Chondrocyte (in vitro differentiated cells): ENCODE results near the gene CLEC5A. TPM values are rescaled to one million over a fixed set of nuclear protein-coding genes. Genes with fewer than 3 reads are reported as not detected.

Experiments used
- DNase-seq: peaks from one replicate; pipeline ENCODE4 v3.0.0; 2021; ENCODE audit warnings: mixed read lengths, low spot score
- H3K27ac Mint-ChIP-seq: one replicate; pipeline ENCODE4 v1.8.0; 2021; ENCODE audit warnings: mild to moderate bottlenecking, moderate library complexity, mixed read lengths; ENCODE audit not compliant: unreplicated experiment
- H3K27me3 Mint-ChIP-seq: 2 replicates; pipeline ENCODE4 v1.8.0; 2021; ENCODE audit warnings: low read depth, mixed read lengths
- H3K36me3 Mint-ChIP-seq: 2 replicates; pipeline ENCODE4 v1.8.0; 2021; ENCODE audit warnings: low read depth, mixed read lengths
- H3K4me1 Mint-ChIP-seq: 2 replicates; pipeline ENCODE4 v1.8.0; 2021; ENCODE audit warnings: low read depth, mild to moderate bottlenecking, mixed read lengths
- H3K4me3 Mint-ChIP-seq: one replicate; pipeline ENCODE4 v1.8.0; 2021; ENCODE audit warnings: mild to moderate bottlenecking, moderate library complexity, mixed read lengths; ENCODE audit not compliant: unreplicated experiment
- H3K9me3 Mint-ChIP-seq: 2 replicates; pipeline ENCODE4 v1.8.0; 2021; ENCODE audit warnings: low read depth, mixed read lengths
- long read RNA-seq: library from polyadenylated mRNA; stranded (forward); transcript quantifications from one replicate; pipeline ENCODE4 v2.0.0, GENCODE V29; 2021
- total RNA-seq: library from RNA; stranded (reverse); gene quantifications from 3 replicates; pipeline ENCODE4 v1.2.1, GENCODE V29; 2021
- TF ChIP-seq, protein P1 (sequence below): fragments of 200-600 bp; sonication (generic); IDR thresholded peaks from 2 replicates; pipeline ENCODE4 v1.5.0; 2021; ENCODE audit warnings: antibody characterized with exemption, mild to moderate bottlenecking, moderate library complexity

CLEC5A gene
- total RNA-seq = not detected in 3 replicates
- long read RNA-seq = 0 reads

DNA sequence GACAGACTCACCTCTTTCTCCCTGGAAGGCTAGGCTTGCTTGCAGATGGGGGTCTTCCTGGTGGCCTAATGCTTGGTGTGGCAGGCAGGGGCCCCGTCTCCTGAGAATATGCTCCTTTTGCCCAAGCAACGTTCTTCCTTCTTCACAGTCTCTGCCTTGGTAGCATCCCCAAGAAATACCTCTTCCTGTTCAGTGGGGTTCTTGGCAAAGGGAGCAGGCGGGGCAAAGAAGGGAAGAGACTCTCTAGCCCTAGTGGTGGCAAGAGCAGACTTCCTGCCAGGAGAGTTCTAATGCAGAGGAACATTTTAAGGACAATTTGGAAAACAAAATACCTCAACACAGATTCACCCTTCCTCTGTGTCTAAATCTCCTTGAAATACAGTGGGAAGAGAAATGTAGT, at the start of gene CLEC5A:
TSS of gene CLEC5A (minus strand) at position 179 of the 400 bp plus-strand sequence. CDS start 682 bp downstream, outside the sequence.
- Mint-ChIP-seq H3K36me3 (no peaks in the 10 kb centered on the region), H3K9me3 (peaks cover 16% of the 10 kb centered on the region), H3K27me3 (peaks cover 13% of the 10 kb centered on the region), H3K4me1 (no peaks in the 10 kb centered on the region), H3K27ac (no peak within 1 kb of the TSS), H3K4me3 (no peak within 1 kb of the TSS)
- no peak for DNase-seq
- TF ChIP-seq, protein P1, sequence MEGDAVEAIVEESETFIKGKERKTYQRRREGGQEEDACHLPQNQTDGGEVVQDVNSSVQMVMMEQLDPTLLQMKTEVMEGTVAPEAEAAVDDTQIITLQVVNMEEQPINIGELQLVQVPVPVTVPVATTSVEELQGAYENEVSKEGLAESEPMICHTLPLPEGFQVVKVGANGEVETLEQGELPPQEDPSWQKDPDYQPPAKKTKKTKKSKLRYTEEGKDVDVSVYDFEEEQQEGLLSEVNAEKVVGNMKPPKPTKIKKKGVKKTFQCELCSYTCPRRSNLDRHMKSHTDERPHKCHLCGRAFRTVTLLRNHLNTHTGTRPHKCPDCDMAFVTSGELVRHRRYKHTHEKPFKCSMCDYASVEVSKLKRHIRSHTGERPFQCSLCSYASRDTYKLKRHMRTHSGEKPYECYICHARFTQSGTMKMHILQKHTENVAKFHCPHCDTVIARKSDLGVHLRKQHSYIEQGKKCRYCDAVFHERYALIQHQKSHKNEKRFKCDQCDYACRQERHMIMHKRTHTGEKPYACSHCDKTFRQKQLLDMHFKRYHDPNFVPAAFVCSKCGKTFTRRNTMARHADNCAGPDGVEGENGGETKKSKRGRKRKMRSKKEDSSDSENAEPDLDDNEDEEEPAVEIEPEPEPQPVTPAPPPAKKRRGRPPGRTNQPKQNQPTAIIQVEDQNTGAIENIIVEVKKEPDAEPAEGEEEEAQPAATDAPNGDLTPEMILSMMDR = no peak

DNA sequence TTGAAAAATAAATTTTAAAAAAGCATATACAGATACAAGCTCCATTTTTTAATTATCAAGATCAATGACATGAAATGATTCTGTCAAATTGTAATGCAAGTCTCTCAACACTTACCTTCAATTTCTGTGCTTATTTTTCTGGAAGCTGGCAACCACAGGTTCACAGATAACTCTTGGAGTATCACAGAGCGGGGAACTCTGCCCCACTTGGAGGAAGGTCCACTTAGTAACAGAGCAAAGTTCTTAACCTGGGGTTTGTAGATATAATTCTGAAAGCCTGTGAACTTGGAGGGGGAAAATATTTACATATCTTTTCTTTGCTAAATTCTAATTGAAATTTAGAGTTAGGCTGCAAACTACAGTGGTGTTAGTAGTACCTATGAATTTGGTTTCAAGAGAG, 46.6 kb upstream of the CLEC5A start:
- TF ChIP-seq, protein P1 = no peak
- no peaks in the 10 kb centered on the region for H3K4me1 Mint-ChIP-seq
- H3K27me3 Mint-ChIP-seq = peaks cover 8% of the 10 kb centered on the region
- H3K36me3 Mint-ChIP-seq = peaks cover 2% of the 10 kb centered on the region
- no peak overlapping the region for H3K4me3 Mint-ChIP-seq
- no peak for DNase-seq
- H3K27ac Mint-ChIP-seq = no peak overlapping the region
- peaks cover 3% of the 10 kb centered on the region for H3K9me3 Mint-ChIP-seq

DNA sequence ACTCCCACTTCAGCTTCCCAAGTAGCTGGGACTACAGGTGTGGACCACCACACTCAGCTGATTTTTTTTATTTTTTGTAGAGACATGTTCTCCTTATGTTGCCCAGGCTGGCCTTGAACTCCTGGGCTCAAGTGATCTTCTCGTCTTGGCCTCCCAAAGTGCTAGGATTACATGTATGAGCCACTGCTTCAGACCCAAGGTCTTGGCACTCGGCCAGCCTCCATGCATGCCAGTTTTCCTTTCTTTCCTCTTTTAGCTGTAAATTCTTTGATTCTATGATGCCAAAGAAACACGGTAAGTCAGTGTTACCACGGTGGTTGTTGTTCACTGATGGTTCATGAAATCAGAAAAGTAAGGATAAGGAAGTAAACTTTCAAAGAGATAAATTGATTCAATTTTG, 45.9 kb upstream of the CLEC5A start:
- H3K9me3 Mint-ChIP-seq = peaks cover 3% of the 10 kb centered on the region

DNA sequence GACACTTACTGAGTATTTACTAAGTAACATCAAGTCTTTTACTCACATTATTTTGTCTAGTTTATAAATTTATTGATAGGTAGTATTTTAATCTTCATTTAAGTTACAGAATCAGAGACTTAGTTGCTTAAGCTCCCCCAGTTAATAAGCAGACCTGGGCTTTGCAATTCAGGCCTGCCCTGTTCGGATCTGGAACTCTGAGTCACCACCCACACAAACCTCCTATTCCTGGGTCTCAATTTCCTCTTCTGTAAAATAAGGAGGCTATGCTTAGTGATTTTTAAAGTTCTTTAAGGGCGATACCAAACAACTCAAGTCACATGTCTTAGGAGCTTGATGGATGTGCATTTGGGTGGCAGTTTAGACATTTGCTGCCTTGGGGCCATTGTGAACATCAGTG, 45.4 kb upstream of the CLEC5A start:
- H3K36me3 Mint-ChIP-seq = peaks cover 2% of the 10 kb centered on the region
- no peaks in the 10 kb centered on the region for H3K4me1 Mint-ChIP-seq
- H3K4me3 Mint-ChIP-seq = no peak overlapping the region
- peaks cover 8% of the 10 kb centered on the region for H3K27me3 Mint-ChIP-seq
- no peak overlapping the region for H3K27ac Mint-ChIP-seq
- peaks cover 3% of the 10 kb centered on the region for H3K9me3 Mint-ChIP-seq
- no peak for DNase-seq
- TF ChIP-seq, protein P1 = no peak

More for the DNA sequence above, 45.9 kb upstream of the CLEC5A start:
- Mint-ChIP-seq H3K27ac (no peak overlapping the region), H3K27me3 (peaks cover 8% of the 10 kb centered on the region), H3K4me3 (no peak overlapping the region), H3K36me3 (peaks cover 2% of the 10 kb centered on the region), H3K4me1 (no peaks in the 10 kb centered on the region)
- no peak for DNase-seq
- TF ChIP-seq, protein P1 = no peak

- no peaks in the 10 kb centered on the region for H3K4me1 Mint-ChIP-seq
These were observed 44.4 kb upstream of the CLEC5A start for GRCh38 chr7:141991140-141991539.

More at GRCh38 chr7:141991140-141991539, 44.4 kb upstream of the CLEC5A start:
- Mint-ChIP-seq H3K4me3 (no peak overlapping the region), H3K9me3 (no peaks in the 10 kb centered on the region), H3K27me3 (peaks cover 4% of the 10 kb centered on the region), H3K36me3 (no peaks in the 10 kb centered on the region), H3K27ac (no peak overlapping the region)
- TF ChIP-seq, protein P1 = no peak
- DNase-seq = no peak
